ENCODE data around the gene WDR55. TPM values are rescaled to one million over a fixed set of nuclear protein-coding genes. Genes with fewer than 3 reads are reported as not detected.

WDR55 gene
- total and polyA plus RNA-seq, 2 of the 13 experiments (the other 11 are each of a cell fraction or from before 2014, with no cell fraction given): 17.7 to 18.2 TPM

DNA sequence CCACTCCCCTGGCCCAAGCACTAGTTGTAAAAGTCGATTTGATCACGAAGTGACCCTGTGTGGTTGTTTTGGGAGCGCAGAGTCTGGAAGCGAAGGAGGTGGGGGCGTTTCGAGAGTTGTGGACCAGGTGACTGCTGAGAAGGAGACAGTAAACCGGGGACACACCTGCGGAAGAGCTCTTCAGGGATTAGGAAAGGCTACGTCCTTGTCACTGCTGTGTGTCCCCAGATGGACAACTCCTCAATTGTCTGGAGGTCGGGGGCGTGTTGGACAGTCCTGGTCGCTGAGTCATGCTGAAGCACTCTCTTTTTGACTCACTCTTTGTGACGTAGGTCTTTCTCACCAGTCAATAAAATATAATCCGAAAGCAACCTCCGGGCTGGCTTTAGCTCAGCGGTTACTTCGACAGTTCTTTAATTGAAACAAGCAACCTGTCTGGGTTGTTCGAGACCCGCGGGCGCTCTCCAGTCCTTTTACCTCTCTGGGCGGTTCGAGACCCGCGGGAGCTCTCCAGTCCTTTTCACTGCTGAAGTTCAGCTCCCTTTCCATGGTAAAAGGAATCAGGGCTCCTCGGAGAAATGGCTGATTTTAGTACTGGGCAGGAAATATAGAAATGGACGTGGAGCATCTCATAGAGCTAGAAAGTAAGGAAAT lies 46.3 kb downstream of the WDR55 start (continued):
- peak; percentile 81; the same call in 1 of the 2 replicates for TF ChIP-seq ZNF331 (CRISPR knock-in tag; IDR thresholded peaks at IDR 0.05)
- TF ChIP-seq ZNF432 (CRISPR knock-in tag; IDR thresholded peaks at IDR 0.05; ENCODE audit: borderline replicate concordance): no peak
- no peak for TF ChIP-seq ZC3H4 (CRISPR knock-in tag; IDR thresholded peaks at IDR 0.05; ENCODE audit: borderline replicate concordance)
- TF ChIP-seq ZNF441 (CRISPR knock-in tag; IDR thresholded peaks at IDR 0.05; ENCODE audit: borderline replicate concordance): no peak
- TF ChIP-seq, protein P1, sequence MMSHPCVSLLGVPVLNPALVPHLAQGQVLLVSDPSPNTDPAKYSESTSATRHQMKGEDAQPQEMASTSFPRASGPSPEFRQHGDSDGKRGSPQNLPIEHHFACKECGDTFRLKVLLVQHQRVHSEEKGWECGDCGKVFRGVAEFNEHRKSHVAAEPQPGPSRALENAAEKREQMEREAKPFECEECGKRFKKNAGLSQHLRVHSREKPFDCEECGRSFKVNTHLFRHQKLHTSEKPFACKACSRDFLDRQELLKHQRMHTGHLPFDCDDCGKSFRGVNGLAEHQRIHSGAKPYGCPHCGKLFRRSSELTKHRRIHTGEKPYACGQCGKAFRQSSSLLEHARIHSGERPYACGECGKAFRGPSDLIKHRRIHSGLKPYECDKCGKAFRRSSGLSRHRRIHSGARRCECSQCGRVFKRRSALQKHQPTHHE (CRISPR knock-in tag; IDR thresholded peaks at IDR 0.05; ENCODE audit: borderline replicate concordance): peak; percentile 45; the same call in 1 of the 2 replicates
- TF ChIP-seq CEBPG (CRISPR knock-in tag; IDR thresholded peaks at IDR 0.05): peak; percentile 35; the same call in 1 of the 2 replicates
- TF ChIP-seq ZNF30 (CRISPR knock-in tag; IDR thresholded peaks at IDR 0.05): no peak
- TF ChIP-seq, protein P2, sequence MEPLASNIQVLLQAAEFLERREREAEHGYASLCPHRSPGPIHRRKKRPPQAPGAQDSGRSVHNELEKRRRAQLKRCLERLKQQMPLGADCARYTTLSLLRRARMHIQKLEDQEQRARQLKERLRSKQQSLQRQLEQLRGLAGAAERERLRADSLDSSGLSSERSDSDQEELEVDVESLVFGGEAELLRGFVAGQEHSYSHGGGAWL (CRISPR knock-in tag; IDR thresholded peaks at IDR 0.05): no peak; the same call in 1 of the 2 replicates
- 0 out of 2 replicates have a peak, but pooled peaks have one; percentile 58 for TF ChIP-seq ZMYM4 (CRISPR knock-in tag; IDR thresholded peaks at IDR 0.05)
- TF ChIP-seq, protein P3, sequence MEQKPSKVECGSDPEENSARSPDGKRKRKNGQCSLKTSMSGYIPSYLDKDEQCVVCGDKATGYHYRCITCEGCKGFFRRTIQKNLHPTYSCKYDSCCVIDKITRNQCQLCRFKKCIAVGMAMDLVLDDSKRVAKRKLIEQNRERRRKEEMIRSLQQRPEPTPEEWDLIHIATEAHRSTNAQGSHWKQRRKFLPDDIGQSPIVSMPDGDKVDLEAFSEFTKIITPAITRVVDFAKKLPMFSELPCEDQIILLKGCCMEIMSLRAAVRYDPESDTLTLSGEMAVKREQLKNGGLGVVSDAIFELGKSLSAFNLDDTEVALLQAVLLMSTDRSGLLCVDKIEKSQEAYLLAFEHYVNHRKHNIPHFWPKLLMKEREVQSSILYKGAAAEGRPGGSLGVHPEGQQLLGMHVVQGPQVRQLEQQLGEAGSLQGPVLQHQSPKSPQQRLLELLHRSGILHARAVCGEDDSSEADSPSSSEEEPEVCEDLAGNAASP (CRISPR knock-in tag; IDR thresholded peaks at IDR 0.05; ENCODE audit: borderline replicate concordance): peak; percentile 74; the same call in 1 of the 2 replicates
- peak; percentile 97 for TF ChIP-seq CREB1 (IDR thresholded peaks at IDR 0.05)
- TF ChIP-seq CREB1 (CRISPR knock-in tag; IDR thresholded peaks at IDR 0.05): peak; percentile 97
- TF ChIP-seq, protein P4, sequence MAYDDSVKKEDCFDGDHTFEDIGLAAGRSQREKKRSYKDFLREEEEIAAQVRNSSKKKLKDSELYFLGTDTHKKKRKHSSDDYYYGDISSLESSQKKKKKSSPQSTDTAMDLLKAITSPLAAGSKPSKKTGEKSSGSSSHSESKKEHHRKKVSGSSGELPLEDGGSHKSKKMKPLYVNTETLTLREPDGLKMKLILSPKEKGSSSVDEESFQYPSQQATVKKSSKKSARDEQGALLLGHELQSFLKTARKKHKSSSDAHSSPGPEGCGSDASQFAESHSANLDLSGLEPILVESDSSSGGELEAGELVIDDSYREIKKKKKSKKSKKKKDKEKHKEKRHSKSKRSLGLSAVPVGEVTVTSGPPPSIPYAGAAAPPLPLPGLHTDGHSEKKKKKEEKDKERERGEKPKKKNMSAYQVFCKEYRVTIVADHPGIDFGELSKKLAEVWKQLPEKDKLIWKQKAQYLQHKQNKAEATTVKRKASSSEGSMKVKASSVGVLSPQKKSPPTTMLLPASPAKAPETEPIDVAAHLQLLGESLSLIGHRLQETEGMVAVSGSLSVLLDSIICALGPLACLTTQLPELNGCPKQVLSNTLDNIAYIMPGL (CRISPR knock-in tag; IDR thresholded peaks at IDR 0.05; ENCODE audit: borderline replicate concordance in 1 of 2, low read depth in 1 of 2): peak; percentile 97 to 100
- TF ChIP-seq ZNF660 (CRISPR knock-in tag; IDR thresholded peaks at IDR 0.05; ENCODE audit: borderline replicate concordance, low read depth): no peak
- TF ChIP-seq FOXA3 (CRISPR knock-in tag; IDR thresholded peaks at IDR 0.05): peak; percentile 71
- TF ChIP-seq, protein P5, sequence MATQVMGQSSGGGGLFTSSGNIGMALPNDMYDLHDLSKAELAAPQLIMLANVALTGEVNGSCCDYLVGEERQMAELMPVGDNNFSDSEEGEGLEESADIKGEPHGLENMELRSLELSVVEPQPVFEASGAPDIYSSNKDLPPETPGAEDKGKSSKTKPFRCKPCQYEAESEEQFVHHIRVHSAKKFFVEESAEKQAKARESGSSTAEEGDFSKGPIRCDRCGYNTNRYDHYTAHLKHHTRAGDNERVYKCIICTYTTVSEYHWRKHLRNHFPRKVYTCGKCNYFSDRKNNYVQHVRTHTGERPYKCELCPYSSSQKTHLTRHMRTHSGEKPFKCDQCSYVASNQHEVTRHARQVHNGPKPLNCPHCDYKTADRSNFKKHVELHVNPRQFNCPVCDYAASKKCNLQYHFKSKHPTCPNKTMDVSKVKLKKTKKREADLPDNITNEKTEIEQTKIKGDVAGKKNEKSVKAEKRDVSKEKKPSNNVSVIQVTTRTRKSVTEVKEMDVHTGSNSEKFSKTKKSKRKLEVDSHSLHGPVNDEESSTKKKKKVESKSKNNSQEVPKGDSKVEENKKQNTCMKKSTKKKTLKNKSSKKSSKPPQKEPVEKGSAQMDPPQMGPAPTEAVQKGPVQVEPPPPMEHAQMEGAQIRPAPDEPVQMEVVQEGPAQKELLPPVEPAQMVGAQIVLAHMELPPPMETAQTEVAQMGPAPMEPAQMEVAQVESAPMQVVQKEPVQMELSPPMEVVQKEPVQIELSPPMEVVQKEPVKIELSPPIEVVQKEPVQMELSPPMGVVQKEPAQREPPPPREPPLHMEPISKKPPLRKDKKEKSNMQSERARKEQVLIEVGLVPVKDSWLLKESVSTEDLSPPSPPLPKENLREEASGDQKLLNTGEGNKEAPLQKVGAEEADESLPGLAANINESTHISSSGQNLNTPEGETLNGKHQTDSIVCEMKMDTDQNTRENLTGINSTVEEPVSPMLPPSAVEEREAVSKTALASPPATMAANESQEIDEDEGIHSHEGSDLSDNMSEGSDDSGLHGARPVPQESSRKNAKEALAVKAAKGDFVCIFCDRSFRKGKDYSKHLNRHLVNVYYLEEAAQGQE (IDR thresholded peaks at IDR 0.05; ENCODE audit: borderline replicate concordance in 1 of 2, low read depth in 1 of 2, low read length in 2 of 2): peak; percentile 33 to 93
- no peak for TF ChIP-seq ZSCAN30 (CRISPR knock-in tag; IDR thresholded peaks at IDR 0.05)
- TF ChIP-seq BORCS8-MEF2B (CRISPR knock-in tag; IDR thresholded peaks at IDR 0.05): peak; percentile 58; the same call in 1 of the 2 replicates

Data from HepG2 (cell line).